Measurements from ENCODE around the gene CFAP410. TPM values are rescaled to one million over a fixed set of nuclear protein-coding genes. Genes with fewer than 3 reads are reported as not detected.

CFAP410 gene
- total RNA-seq, 1 donor from 2014 or later, result 12.0 TPM

DNA sequence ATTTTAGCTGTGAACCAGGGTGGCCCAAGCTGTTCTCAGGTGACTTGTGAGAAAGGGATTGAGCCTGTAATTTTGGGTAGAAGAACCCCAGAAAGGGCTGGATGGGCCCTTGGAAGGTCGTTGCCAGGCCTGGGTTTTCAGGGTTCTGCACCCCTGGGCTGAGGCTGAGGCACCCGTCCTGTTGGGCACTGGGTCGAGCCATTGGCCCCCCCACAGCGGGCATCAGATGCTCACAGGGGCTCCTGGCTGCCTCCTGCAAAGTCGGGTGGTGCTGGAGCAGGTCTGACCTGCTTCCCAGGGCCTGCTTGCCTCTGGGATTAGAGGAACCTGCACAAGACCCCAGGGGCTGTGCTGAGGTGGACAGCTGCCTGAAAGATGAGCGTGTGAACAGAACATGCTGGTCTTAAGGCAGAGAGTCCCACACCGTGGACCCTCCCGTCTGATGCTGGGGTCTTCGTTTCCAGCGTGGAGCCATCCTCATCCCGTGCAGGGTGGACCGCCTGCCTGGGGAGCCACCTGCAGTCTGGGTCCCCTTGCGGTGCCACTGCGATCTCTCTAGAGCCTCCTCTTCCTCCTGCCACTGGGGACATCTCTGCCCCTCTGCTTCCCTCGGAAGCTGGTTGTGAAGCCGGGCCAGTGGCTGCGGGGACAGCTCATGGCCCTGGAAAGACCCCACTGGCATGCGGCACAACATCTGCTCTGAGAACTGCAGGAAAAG is 12.5 kb upstream of the CFAP410 start:
- TF ChIP-seq, protein P1, sequence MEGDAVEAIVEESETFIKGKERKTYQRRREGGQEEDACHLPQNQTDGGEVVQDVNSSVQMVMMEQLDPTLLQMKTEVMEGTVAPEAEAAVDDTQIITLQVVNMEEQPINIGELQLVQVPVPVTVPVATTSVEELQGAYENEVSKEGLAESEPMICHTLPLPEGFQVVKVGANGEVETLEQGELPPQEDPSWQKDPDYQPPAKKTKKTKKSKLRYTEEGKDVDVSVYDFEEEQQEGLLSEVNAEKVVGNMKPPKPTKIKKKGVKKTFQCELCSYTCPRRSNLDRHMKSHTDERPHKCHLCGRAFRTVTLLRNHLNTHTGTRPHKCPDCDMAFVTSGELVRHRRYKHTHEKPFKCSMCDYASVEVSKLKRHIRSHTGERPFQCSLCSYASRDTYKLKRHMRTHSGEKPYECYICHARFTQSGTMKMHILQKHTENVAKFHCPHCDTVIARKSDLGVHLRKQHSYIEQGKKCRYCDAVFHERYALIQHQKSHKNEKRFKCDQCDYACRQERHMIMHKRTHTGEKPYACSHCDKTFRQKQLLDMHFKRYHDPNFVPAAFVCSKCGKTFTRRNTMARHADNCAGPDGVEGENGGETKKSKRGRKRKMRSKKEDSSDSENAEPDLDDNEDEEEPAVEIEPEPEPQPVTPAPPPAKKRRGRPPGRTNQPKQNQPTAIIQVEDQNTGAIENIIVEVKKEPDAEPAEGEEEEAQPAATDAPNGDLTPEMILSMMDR (IDR thresholded peaks at IDR 0.05; ENCODE audit: borderline replicate concordance), result no peak
- H3K27me3 ChIP-seq (ENCODE audit: low read depth), result peaks cover 78% of the 10 kb centered on the region
- H3K4me3 ChIP-seq, result no peak overlapping the region
- peaks cover 4% of the 10 kb centered on the region for H3K4me1 ChIP-seq
- no peaks in the 10 kb centered on the region for H3K36me3 ChIP-seq
- DNase-seq, result no peak
- no peaks in the 10 kb centered on the region for H3K9me3 ChIP-seq (replicated peaks)
- H3K27ac ChIP-seq (replicated peaks), result no peak overlapping the region
- intact Hi-C loops (cut with micrococcal nuclease), result no loop called here

DNA sequence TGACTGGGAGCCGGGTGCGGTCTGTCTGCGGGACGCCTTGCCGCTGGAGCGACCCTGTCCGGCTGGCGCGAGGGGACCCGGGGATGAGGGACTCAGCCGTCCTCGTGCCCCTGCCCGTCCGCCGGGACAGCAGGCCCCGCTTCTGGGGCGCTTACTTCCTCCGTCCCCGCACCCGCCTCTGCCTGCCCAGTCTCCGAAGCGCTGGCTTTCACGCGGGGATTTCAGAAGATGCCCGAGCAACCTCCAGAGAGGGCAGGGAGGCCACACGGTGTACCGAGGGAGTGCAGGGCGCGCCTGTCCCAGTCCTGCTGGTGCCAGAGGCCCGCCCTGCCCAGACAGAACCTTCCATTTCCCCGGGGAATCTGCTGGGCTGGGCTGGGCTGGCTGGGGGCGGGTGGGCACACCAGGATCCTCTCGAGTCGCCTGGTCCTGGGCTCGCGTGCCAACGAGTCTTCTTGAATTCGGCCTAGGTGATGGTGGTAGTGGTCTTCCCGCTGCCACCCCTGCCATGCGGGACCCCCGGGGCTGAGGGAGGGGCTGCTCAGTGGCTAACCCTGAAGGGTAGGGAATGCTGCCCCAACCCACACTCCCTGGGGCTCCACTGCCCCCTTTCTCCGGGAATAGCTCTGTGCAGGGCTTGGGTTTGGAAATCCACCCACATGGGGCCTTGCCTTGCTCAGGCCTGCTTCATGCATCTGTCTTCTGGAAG is 11.7 kb upstream of the CFAP410 start:
- Histone ChIP-seq H3K27ac (replicated peaks) (no peak overlapping the region), H3K9me3 (replicated peaks) (no peaks in the 10 kb centered on the region), H3K4me1 (peaks cover 4% of the 10 kb centered on the region), H3K36me3 (no peaks in the 10 kb centered on the region), H3K4me3 (peak overlapping the region; percentile 11), H3K27me3 (ENCODE audit: low read depth) (peaks cover 83% of the 10 kb centered on the region)
- TF ChIP-seq, protein P1 (IDR thresholded peaks at IDR 0.05; ENCODE audit: borderline replicate concordance), result no peak
- intact Hi-C loops (cut with micrococcal nuclease), result no loop called here
- no peak for DNase-seq

DNA sequence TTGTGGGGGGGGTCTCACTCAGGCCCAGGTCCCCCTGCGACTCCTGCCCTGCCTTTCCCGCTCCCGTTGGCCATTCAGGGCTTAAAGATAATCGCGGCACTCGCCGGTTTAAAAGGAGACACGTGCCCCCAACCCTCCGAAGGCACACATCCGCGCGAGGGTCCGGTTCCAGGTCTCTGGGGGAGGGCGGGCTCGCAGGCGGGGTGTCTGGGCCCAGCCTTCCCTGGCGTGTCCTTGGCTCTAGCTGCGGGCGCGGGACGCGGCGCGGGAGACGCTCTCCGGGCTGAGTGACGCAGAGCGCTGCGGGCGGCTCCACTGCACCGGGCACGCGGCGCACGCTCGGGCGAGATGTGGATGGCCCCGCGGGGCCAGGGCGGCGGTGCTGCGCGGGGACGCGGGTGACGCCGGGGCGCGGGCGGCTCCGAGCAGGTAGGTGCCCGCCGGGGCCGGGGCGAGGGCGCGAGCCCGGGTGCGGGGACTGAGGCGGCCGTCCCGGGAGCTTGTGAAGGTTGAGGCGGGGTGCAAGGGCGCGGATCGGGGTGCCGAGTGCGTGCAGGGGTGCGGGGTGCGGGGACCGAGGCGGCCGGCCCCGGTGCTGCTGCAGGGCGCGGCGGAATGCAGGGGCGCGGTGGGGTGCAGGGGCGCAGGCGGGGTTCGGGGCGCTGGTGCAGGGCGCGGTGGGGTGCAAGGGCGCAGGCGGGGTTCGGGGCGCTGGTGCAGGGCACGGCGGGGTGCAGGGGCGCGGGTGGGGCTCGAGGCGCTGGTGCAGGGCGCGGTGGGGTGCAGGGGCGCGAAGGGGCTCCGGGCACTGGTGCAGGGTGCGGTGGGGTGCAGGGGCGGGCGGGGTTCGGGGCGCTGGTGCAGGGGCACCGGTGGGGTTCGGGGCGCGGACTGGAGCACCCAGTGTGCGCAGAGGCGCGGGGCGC is 10.9 kb upstream of the CFAP410 start:
- intact Hi-C loops (cut with micrococcal nuclease), result no loop called here
- Histone ChIP-seq H3K36me3 (no peaks in the 10 kb centered on the region), H3K27ac (replicated peaks) (no peak overlapping the region), H3K27me3 (ENCODE audit: low read depth) (peaks cover 85% of the 10 kb centered on the region), H3K9me3 (replicated peaks) (no peaks in the 10 kb centered on the region), H3K4me3 (peak overlapping the region; percentile 29), H3K4me1 (peaks cover 4% of the 10 kb centered on the region)
- DNase-seq, result no peak
- TF ChIP-seq, protein P1 (IDR thresholded peaks at IDR 0.05; ENCODE audit: borderline replicate concordance), result no peak

DNA sequence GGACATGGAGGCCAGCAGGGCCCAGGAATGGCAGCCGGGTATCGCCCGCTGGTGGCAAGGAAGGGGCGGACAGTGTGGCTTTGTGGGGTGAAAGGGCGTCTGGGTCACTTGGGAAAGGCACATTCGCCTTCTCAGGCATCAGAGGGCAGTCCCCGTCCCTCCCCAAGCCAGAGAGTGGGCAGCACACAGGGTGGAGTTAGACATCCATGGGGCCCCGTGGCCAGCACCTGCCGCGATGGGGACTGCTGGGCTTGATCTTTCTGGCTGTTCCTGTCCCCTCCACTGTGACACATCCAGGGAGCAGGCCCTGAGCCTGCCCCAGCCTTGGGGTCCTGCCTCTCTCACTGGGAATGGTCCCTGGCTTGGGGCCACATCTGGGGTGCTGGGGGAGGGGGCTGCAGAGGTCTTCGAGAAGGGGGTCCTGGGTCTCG is 10.2 kb upstream of the CFAP410 start:
- Histone ChIP-seq H3K9me3 (replicated peaks) (no peaks in the 10 kb centered on the region), H3K4me1 (peaks cover 4% of the 10 kb centered on the region), H3K36me3 (no peaks in the 10 kb centered on the region), H3K27me3 (ENCODE audit: low read depth) (peaks cover 90% of the 10 kb centered on the region), H3K27ac (replicated peaks) (no peak overlapping the region), H3K4me3 (no peak overlapping the region)
- TF ChIP-seq, protein P1 (IDR thresholded peaks at IDR 0.05; ENCODE audit: borderline replicate concordance), result no peak
- intact Hi-C loops (cut with micrococcal nuclease), result no loop called here
- DNase-seq, result no peak

DNA sequence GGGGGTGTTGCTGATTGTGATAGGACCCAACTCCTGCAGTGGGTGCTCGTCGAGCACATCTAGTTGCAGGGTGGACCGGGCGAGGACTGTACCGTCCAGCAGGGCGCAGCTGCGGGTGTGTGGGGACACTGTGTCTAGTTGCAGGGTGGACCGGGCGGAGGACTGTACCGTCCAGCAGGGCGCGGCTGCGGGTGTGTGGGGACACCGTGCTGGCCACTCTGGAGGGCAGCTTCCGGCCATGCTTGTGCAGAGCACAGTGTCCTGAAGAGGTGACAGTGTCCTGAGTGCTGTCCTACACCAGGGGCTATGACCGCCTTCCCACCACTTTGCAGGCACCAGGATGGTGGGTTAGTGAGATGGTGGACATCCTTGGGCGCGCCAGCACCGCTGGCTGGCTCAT is 9.7 kb upstream of the CFAP410 start:
- Histone ChIP-seq H3K4me1 (peaks cover 4% of the 10 kb centered on the region), H3K27me3 (ENCODE audit: low read depth) (peaks cover 95% of the 10 kb centered on the region), H3K27ac (replicated peaks) (no peak overlapping the region), H3K9me3 (replicated peaks) (no peaks in the 10 kb centered on the region), H3K4me3 (no peak overlapping the region), H3K36me3 (no peaks in the 10 kb centered on the region)
- DNase-seq, result no peak
- TF ChIP-seq, protein P1 (IDR thresholded peaks at IDR 0.05; ENCODE audit: borderline replicate concordance), result no peak
- intact Hi-C loops (cut with micrococcal nuclease), result no loop called here

Measured in left ventricle myocardium inferior (tissue), 1 donor.